ENCODE data around the gene MYLK.

MYLK gene

GRCh38 chr3:123695731-123696640 lies 188.1 kb downstream of the MYLK start:
- H3K4me3 ChIP-seq (replicated peaks; ENCODE audit: low read depth, low read length), result no peak overlapping the region
- no peak for DNase-seq (ENCODE audit: extremely low read depth, insufficient read length)
- H3K27me3 ChIP-seq (replicated peaks; ENCODE audit: control insufficient read depth, insufficient read depth, low read length), result peaks cover 3% of the 10 kb centered on the region; the same call in 1 of the 2 replicates
- no peaks in the 10 kb centered on the region for H3K36me3 ChIP-seq (ENCODE audit: control insufficient read depth, insufficient read depth, low read length)
- TF ChIP-seq, protein P1, sequence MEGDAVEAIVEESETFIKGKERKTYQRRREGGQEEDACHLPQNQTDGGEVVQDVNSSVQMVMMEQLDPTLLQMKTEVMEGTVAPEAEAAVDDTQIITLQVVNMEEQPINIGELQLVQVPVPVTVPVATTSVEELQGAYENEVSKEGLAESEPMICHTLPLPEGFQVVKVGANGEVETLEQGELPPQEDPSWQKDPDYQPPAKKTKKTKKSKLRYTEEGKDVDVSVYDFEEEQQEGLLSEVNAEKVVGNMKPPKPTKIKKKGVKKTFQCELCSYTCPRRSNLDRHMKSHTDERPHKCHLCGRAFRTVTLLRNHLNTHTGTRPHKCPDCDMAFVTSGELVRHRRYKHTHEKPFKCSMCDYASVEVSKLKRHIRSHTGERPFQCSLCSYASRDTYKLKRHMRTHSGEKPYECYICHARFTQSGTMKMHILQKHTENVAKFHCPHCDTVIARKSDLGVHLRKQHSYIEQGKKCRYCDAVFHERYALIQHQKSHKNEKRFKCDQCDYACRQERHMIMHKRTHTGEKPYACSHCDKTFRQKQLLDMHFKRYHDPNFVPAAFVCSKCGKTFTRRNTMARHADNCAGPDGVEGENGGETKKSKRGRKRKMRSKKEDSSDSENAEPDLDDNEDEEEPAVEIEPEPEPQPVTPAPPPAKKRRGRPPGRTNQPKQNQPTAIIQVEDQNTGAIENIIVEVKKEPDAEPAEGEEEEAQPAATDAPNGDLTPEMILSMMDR (IDR thresholded peaks at IDR 0.05; ENCODE audit: insufficient read depth, low read length, poor library complexity, severe bottlenecking), result no peak

DNA sequence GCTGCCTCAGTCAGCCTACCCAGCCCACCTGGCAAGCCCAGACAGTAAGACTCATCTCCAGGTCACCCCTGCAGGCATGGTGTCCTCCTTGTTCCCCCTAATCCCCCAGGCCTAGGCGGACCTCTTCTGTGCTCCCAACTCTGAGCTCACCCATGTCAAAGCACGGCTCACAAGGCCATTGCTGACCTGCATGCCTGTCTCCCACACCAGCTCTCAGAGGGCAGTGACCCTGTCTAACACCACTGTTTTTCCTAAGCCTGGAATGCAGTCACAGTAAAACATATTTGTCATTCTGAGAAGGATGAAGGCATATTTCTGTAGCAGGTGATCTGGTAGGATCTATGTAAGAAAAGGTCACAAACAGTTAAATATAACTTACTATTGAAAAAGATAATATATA lies 189.0 kb downstream of the MYLK start:
- Histone ChIP-seq H3K4me3 (replicated peaks; ENCODE audit: low read depth, low read length) (no peak overlapping the region), H3K27me3 (replicated peaks; ENCODE audit: control insufficient read depth, insufficient read depth, low read length) (peaks cover 3% of the 10 kb centered on the region; the same call in 1 of the 2 replicates), H3K36me3 (ENCODE audit: control insufficient read depth, insufficient read depth, low read length) (no peaks in the 10 kb centered on the region)
- DNase-seq (ENCODE audit: extremely low read depth, insufficient read length), result no peak
- TF ChIP-seq, protein P1 (IDR thresholded peaks at IDR 0.05; ENCODE audit: insufficient read depth, low read length, poor library complexity, severe bottlenecking), result no peak

DNA sequence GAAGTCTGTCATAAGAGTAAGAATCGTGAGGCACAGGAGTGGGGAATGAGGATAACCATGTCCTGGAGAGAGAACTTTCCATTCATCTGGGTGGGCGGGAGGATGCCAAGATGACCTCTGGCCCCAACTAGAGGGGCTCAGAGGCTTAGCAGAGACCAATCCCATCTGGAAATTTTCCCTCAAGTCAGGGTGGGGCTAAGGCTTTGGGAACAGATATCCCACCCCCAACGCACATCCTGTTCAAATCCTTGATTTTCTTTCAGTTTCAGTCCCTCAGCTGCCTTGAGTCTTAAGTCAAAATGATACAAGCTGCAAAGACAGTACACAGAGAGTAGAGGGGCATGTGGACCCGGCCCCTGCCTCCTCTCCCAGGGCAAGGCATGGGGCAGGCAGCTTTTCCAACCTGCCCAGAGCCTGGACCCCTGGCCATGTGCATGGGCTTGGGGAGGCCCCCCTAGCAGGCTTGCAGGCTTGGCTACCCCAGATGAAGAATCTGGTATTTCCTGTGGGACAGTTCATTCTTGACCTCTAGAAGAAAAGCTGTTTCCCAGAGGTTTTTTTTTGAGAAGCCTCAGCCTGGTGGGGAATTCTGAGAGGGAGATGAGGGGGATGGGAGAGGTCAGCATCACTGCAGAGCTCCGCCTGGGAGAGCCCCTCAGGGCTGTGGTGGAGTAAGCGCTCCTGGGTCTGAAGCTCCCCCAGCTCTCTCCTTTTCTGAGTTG lies 189.6 kb downstream of the MYLK start:
- TF ChIP-seq, protein P1 (IDR thresholded peaks at IDR 0.05; ENCODE audit: insufficient read depth, low read length, poor library complexity, severe bottlenecking), result no peak
- no peak for DNase-seq (ENCODE audit: extremely low read depth, insufficient read length)
- no peaks in the 10 kb centered on the region for H3K36me3 ChIP-seq (ENCODE audit: control insufficient read depth, insufficient read depth, low read length)

DNA sequence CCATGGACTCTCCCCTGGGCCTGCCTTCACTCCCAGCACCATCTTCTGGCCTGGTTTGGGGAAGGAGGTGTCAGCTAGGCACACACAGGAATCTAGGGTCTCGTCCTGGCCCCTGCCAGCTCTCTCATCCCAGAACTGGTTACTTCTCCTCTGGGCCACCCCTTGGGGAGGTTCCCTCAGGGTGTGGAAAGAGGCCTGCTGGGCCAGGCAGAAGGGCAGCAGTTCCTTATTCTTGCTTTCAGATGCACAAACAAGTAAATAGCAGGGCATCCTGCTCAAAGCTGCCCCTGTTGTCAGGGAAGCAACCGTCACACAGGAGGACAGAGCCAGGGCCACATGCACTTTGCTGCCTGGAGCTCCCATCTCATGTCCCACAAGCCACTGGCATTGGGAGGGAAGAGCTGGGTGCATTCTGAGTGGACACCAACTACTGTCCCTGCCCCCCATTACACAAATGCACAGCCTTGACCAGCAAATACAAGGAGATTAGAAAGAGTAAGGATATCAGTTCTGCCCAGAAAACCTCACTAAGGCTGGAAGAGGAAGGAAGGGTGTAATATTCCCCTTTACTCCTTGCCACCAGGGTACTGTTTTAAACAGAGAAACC lies 190.4 kb downstream of the MYLK start:
- TF ChIP-seq, protein P1 (IDR thresholded peaks at IDR 0.05; ENCODE audit: insufficient read depth, low read length, poor library complexity, severe bottlenecking), result no peak
- Histone ChIP-seq H3K36me3 (ENCODE audit: control insufficient read depth, insufficient read depth, low read length) (no peaks in the 10 kb centered on the region), H3K27me3 (replicated peaks; ENCODE audit: control insufficient read depth, insufficient read depth, low read length) (peaks cover 4% of the 10 kb centered on the region), H3K4me3 (replicated peaks; ENCODE audit: low read depth, low read length) (no peak overlapping the region)
- no peak for DNase-seq (ENCODE audit: extremely low read depth, insufficient read length)

More for the DNA sequence above, 189.6 kb downstream of the MYLK start:
- H3K4me3 ChIP-seq (replicated peaks; ENCODE audit: low read depth, low read length), result no peak overlapping the region
- H3K27me3 ChIP-seq (replicated peaks; ENCODE audit: control insufficient read depth, insufficient read depth, low read length), result peaks cover 4% of the 10 kb centered on the region

DNA sequence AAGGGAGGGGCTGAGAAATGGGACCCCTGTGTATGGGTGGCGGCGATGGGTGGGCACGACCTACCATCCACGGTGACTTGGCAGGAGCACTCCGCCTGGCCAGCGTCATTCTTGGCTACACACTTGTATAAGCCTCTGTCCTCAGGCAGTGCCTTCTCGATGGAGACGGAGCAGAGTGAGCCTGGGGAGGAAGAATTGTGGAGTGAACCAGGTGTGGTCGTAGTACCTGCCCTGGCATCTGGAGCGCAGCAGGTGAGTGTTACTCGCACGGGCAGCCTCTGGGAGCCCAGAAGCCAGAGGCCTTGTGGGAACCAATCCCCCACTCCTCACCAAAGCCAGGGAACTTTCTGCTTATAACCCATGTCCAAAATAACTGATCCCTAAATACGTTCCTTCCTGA lies 191.5 kb downstream of the MYLK start:
- TF ChIP-seq, protein P1 (IDR thresholded peaks at IDR 0.05; ENCODE audit: insufficient read depth, low read length, poor library complexity, severe bottlenecking), result no peak
- no peaks in the 10 kb centered on the region for H3K36me3 ChIP-seq (ENCODE audit: control insufficient read depth, insufficient read depth, low read length)
- no peak overlapping the region for H3K4me3 ChIP-seq (replicated peaks; ENCODE audit: low read depth, low read length)
- peaks cover 4% of the 10 kb centered on the region for H3K27me3 ChIP-seq (replicated peaks; ENCODE audit: control insufficient read depth, insufficient read depth, low read length)
- DNase-seq (ENCODE audit: extremely low read depth, insufficient read length), result no peak

All from GM06990 (cell line).